Activated CD4-positive, alpha-beta T cell treated with anti-CD3 and anti-CD28 coated beads, Interleukin-10, Interleukin-2, amounts not matched to agents 100 ng/mL and 50 ng/mL, durations not matched to agents 16 hours and 8 hours (primary cell): ENCODE results near the gene CRY2.
"Not testable (repeated sequence)": the region's sequence is repeated elsewhere in the genome, so short reads cannot be mapped to it uniquely, and the experiment has no call there.

ENCODE experiments used
- DNase-seq: peaks from one replicate; pipeline ENCODE4 v3.0.0-alpha.2; 2020

Gene CRY2

GRCh38 chr11:45811571-45812290, 35.5 kb upstream of the CRY2 start:
- DNase-seq: no peak

DNA sequence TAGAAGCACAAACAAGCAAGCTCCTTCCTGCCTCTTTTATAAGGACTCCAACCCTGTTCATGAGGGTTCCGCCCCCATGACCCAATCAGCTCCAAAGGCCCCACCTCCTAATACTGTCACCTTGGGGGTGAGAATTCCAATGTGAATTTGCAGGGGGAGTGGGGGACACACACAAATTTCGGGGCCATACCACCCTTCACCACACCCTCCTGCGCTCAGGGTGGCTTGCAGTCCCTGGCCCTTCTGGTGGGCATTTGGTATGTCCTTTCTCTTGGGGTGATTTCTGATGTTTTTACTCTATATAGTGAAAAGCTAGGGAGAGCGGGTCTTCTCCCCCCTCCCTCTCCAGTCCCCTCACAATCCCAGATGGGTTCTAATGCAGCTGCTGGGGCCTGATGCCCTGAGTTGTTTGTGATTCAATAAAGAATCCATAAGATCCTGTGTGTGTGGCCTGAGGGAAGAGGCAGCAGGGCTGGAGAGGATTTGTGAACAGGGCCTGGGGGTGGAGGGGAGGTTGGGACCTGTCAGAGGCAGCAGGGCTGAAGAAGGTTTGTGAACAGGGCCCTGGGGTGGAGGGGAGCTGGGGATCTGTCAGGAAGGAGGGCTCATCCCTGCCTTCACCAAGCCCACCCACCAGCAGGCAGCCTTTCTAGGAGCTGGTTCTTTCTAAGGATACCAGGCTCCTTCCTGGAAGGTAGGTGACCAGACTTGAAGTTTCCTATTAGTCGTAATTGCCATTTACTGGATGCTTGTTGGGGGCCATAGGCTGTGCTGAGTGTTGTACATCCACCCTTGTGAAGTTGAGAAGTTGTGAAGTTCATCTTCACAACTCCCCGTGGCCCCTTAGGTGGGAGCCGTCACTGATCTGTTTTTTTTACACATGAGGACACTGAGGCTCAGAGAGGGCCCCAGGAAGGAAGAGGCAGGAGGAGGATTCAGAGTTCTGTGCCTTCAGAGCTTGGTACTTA, 34.4 kb upstream of the CRY2 start:
- no peak for DNase-seq

DNA sequence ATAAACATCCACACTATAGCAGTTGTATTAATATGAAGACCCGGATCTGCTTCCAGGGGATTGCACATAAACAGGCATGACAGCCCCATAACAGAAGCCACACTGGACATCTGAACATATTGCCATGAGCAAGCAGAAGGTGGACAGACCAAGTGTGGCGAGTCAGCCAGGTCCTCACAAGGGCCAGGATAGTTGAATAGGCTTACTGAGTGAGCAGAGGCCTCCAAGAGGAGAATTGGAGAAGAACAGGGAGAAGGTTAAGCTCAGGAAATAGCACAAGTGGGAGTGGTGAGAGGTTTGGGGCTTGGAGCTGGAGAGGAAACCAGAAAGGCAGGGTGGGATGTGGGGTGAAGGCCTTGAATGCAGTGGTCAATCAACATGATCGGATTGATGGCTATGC, 31.5 kb upstream of the CRY2 start:
- DNase-seq: no peak

GRCh38 chr11:45816614-45817013, 30.7 kb upstream of the CRY2 start:
- no peak for DNase-seq

DNA sequence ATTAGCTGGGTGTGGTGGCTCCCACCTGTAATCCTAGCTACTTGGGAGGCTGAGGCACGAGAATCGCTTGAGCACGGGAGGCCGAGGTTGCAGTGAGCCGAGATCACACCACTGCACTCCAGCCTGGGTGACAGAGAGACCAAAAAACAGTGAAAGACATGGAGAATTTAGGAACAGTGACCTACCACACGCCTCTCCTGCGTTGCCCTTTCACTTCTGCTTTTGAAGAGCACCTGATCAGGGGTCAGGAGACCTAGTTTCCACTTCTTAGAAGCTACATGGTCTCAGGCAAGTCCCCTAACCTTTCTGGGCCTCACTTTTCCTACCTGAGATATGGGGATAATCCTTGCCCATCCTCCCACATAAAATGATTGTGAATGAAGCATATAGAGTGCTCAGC, 30.1 kb upstream of the CRY2 start:
- no peak for DNase-seq

DNA sequence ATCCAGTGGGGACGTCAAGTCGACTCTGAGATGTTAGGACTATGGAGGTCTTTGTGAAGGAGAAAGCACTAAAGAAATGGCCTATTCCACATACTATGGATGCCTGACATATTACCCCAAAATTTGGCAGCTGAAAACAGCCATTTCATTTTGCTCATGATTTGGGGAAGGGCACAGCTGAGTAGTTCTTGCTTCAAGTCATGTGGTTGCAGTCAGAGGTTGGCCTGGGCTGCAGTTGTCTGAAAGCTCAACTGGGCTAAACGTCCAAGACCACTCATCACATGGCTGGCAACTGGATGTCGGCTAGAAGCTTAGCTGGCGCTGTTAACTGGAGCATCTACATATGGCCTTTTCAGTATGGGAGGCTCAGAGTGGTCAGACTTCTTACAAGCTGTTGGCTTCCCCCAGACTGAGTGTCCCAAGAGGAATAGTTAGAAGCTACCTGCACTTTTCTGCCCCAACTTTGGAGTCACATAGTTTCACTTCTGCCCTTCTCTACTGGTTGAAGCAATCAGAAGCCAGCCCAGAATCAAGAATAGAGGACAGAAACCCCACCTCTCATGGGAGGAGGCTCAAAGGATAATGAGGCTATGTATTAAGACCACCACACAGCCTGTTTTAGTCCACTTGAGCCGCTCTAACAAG, 28.2 kb upstream of the CRY2 start:
- DNase-seq: no peak

DNA sequence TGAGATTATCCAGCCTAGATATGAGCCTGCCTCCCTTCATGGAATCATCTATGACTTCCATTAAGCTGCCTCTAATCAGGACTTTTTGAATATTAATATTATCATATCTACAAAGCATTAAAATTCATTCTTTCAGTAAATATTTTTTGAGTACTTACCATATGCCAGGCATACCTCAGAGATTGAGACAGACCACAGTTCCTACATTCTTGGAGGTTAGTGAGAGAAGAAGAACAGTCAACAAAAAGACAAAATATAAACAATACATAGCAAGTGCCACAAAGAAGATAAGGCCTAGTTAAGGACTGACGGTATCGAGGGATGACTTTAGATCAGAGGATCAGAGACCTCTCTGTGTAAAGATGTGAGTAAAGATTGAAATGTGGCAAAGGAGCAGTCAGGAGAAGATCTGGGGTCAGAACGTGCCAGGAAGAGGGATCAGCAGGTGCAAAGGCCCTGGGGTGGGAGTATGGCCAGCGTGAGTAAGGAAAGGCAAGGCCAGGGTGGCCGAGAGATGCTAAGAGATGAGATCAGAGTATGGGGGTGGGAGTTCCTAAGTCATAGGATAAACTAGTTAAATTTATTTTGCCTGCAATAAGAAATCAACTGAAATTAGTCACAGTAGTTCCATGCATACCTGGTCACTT, 26.9 kb upstream of the CRY2 start:
- no peak for DNase-seq

- DNase-seq: not testable (repeated sequence)
Observed at GRCh38 chr11:45826492-45826891, 20.8 kb upstream of the CRY2 start.

DNA sequence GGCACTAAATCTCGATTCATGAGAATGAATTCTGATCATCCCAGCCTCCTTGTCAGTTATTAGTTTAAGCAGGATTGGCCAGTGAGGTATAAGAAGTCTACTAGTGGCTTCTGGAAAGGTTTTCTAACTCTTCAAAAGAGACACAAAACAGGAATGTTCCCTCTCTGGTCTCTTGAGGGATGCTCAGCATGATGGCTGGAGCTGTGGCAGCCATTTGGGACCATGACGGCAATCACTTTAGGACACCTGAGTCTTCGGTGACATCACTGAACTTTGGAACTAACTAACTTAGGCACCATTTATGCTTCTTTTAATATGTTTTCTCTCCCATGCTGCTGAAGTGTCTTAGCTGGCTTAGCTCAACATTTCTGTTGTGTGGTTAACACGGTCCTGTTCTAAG, 20.2 kb upstream of the CRY2 start:
- DNase-seq: no peak

- no peak for DNase-seq
Observed at GRCh38 chr11:45828996-45829395, 18.3 kb upstream of the CRY2 start.

- DNase-seq: no peak
Observed at GRCh38 chr11:45830596-45830995, 16.7 kb upstream of the CRY2 start.

GRCh38 chr11:45832811-45833441, 14.3 kb upstream of the CRY2 start:
- no peak for DNase-seq

DNA sequence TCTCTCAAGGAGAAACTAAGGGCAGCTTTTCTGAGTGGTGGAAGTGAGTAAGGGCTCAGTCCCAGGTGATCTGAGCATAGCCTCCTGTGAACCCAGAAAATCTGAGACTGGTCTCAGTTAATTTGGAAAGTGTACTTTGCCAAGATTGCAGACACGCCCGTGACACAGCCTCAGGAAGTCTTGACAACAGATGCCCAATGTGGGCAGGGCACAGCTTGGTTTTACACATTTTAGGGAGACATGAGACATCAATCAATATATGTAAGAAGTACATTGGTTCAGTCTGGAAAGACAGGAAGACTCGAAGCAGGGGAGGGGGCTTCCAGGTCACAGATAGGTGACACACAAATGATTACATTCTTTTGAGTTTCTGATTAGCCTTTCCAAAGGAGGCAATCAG, 13.5 kb upstream of the CRY2 start:
- no peak for DNase-seq

GRCh38 chr11:45834298-45834756, 12.9 kb upstream of the CRY2 start:
- peak; percentile 83 for DNase-seq

- no peak for DNase-seq
Observed at GRCh38 chr11:45839204-45839603, 8.1 kb upstream of the CRY2 start.

DNA sequence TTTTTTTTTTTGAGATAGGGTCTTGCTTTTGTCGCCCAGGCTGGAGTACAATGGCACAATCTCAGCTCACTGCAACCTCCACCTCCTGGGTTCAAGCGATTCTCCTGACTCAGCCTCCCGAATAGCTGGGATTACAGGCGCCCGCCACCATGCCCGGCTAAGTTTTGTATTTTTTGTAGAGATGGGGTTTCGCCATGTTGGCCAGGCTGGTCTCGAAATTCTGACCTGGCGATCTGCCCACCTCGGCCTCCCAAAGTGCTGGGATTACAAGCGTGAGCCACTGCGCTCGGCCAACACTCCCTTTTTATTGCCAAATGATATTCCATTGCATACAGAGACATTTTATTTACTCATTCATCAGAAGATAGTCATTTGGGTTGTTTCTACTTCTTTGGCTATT, 7.0 kb upstream of the CRY2 start:
- DNase-seq: not testable (repeated sequence)

GRCh38 chr11:45843158-45843924, 3.9 kb upstream of the CRY2 start:
- peak; percentile 92 for DNase-seq

DNA sequence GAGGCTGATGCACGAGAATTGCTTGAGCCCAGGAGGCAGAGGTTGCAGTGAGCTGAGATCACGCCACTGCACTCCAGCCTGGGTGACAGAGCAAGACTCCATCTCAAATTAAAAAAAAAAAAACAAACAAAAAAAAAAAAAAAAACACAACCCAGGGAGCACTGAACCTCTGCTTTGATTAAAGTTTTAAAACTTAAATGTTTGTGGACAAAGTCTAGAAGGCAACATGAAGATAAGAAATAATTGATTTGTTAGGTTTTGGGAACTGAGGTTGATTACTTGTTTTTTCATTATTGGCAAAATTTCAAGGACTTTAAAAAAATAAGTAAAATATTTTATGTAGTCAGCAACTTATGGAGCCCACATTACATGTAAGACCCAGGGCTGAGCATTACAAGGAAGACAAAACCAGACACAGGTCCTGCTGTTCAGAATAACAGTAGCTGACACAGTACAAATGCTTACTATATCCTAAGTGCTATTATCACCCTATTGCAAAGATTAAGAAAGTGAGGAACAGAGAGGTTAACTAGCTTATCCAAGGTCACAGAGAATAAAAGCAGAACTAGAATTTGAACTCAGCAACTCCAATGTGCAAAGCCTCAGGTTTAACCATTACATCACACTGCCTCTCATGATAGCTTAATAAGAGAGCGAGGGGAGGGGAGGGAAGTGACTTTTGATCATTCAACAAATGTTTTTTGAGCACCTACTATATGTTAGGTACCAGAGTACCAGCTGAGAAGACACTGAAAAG, 2.3 kb upstream of the CRY2 start:
- DNase-seq: no peak

- DNase-seq: no peak
Observed at GRCh38 chr11:45846174-45846675, 1.1 kb upstream of the CRY2 start.

DNA sequence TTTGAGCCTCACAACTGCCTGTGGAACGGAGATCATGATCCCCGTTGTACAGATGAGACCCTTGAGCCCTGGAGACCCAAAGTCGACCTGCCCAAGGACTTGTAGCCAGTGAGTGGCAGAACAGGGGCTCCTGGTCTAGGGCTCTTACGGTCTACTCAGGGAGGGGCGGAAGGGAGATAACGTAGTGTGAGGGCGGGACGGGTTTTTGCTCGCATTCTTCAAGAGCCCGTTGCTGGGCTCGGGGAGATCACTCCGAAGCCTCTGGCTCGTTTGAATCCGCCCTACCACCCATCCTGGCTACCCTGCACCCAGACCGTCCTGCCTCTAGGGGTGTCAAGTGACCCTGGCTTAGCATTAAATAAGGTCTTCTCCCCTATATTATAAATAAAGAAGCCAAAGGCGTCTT, 639 bp downstream of the CRY2 start:
- DNase-seq: peak; percentile 55

DNA sequence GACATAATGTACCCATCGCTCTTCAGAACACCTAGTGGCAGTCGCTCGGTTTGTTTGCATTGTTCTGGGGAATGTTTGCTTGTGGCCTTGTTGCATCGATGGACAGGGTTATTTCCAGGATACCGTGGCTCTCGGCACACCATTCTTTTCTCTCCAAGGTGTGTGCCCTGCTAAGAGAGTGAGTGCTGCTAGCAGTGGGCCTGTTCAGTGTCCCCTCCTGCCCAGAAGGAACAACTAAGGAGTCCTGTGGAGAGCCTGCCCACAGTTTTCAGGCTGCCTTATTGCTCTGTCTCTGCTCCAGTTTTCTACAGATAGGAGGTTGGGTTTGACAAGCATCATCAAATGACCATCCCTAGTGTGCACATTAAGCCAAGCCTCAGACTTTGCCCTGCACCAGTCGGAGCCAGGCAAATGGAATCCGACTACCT, 1.4 kb downstream of the CRY2 start:
- DNase-seq: no peak
